A549 (cell line): ENCODE data around the gene FAT1.

Experiments
- CTCF ChIP-seq: fragments of >200 bp; sonication (Bioruptor Twin); formaldehyde crosslinking; IDR thresholded peaks from 3 replicates; pipeline ENCODE4 v1.5.1; 2016
- FOSL2 ChIP-seq, 2 experiments: fragments of 450-650 bp in 1 of 2; fragments of >200 bp in 1 of 2; sonication (Bioruptor Twin) in 1 of 2; formaldehyde crosslinking; IDR thresholded peaks; 2 replicates each; pipeline versions ENCODE4 v1.5.0 to v1.6.1; 2016 to 2020; ENCODE audit warnings: mild to moderate bottlenecking in 1 of 2, moderate library complexity in 1 of 2
- HDAC2 ChIP-seq: fragments of 200-600 bp; sonication (generic); IDR thresholded peaks from 2 replicates; pipeline ENCODE4 v1.6.1; 2016
- JUNB ChIP-seq: fragments of >200 bp; sonication (Bioruptor Twin); formaldehyde crosslinking; IDR thresholded peaks from 2 replicates; pipeline ENCODE4 v1.6.1; 2016
- KDM1A ChIP-seq: fragments of 200-600 bp; sonication (generic); IDR thresholded peaks from 2 replicates; pipeline ENCODE4 v1.6.1; 2016; ENCODE audit warnings: low read depth, mild to moderate bottlenecking
- POLR2A ChIP-seq: IDR thresholded peaks from 2 replicates; pipeline ENCODE4 v1.6.1; 2012; ENCODE audit warnings: mild to moderate bottlenecking, low read length
- RFX5 ChIP-seq: fragments of 450-650 bp; IDR thresholded peaks from 2 replicates; pipeline ENCODE4 v1.7.1; 2014; ENCODE audit warnings: antibody characterized with exemption, mild to moderate bottlenecking, moderate library complexity

GRCh38 chr4:186537843-186538521 lies 185.7 kb downstream of the FAT1 start:
- no peak for TF ChIP-seq CTCF
- no peak for TF ChIP-seq JUNB
- TF ChIP-seq KDM1A = no peak
- TF ChIP-seq POLR2A = no peak
- TF ChIP-seq HDAC2 = no peak
- no peak for TF ChIP-seq FOSL2 (IDR thresholded peaks at IDR 0.05)
- no peak for TF ChIP-seq FOSL2 (CRISPR knock-in tag; IDR thresholded peaks at IDR 0.05)
- no peak for TF ChIP-seq RFX5
